Transverse colon (tissue), 4 donors: ENCODE measurements around the gene APOBR.

Source experiments
- POLR2A ChIP-seq: fragments of 450-650 bp; IDR thresholded peaks from one replicate; pipeline ENCODE4 v1.6.1; 2016; ENCODE audit warnings: antibody characterized with exemption, mild to moderate bottlenecking, moderate library complexity
- POLR2AphosphoS5 ChIP-seq, 3 donors: sonication (generic); formaldehyde crosslinking; IDR thresholded peaks; one replicate each; pipeline ENCODE4 v1.6.1; 2016; ENCODE audit warnings: antibody characterized with exemption in 3 of 3
- TF ChIP-seq, protein P1 (sequence below), 5 experiments: fragments of 200-600 bp in 3 of 5; fragments of 450-650 bp in 2 of 5; sonication (generic) in 3 of 5; IDR thresholded peaks; 1 replicate in 2 of 5; 2 replicates in 3 of 5; pipeline ENCODE4 v1.5.1; 2016 to 2017; ENCODE audit warnings: antibody characterized with exemption in 5 of 5, inconsistent platforms in 3 of 5, mild to moderate bottlenecking in 2 of 5, moderate library complexity in 1 of 5

DNA sequence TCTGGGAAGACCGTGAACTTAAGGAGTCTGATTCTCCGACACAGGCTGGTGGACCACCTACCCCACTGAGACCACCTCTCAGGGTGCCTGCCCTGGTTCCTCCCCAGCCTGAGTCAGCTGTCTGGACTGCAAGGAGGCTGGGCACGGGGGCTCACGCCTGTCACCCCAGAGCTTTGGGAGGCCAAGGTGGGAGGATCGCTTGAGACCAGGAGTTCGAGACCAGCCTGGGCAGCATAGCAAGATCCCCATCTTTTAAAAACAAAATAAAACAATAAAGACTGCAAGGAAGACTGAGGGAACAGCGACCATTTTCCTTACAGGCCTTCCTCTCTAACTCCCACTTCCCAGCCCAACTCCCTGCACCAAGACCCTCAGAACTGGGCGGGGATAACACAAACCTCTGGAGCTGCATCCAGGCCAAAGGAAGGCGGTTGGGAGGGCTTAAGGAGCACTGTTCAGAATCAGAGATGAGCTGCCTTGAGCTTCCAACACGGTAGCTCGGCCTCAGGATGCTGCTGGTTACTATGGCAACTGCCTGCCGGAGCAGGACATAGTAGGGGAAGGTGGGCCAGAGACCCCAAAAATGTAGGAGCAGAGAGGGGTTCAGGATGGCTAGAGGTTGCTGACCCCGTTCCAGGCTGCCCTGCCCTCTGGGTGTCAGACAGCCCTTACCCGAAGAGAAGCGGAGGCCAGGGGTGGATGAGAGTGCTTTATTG is 4.4 kb downstream of the APOBR start:
- TF ChIP-seq, protein P1, sequence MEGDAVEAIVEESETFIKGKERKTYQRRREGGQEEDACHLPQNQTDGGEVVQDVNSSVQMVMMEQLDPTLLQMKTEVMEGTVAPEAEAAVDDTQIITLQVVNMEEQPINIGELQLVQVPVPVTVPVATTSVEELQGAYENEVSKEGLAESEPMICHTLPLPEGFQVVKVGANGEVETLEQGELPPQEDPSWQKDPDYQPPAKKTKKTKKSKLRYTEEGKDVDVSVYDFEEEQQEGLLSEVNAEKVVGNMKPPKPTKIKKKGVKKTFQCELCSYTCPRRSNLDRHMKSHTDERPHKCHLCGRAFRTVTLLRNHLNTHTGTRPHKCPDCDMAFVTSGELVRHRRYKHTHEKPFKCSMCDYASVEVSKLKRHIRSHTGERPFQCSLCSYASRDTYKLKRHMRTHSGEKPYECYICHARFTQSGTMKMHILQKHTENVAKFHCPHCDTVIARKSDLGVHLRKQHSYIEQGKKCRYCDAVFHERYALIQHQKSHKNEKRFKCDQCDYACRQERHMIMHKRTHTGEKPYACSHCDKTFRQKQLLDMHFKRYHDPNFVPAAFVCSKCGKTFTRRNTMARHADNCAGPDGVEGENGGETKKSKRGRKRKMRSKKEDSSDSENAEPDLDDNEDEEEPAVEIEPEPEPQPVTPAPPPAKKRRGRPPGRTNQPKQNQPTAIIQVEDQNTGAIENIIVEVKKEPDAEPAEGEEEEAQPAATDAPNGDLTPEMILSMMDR (IDR thresholded peaks at IDR 0.05): no peak
- TF ChIP-seq POLR2A (no peak), POLR2AphosphoS5 (IDR thresholded peaks at IDR 0.05) (no peak)
